HEK293 (cell line): Measurements from ENCODE around the gene DPP6.

Source experiments
- CTCF ChIA-PET: fragments of 350-600 bp; formaldehyde crosslinking; extraction: SDS; loops from one replicate; lab custom pipeline; 2021; ENCODE audit warnings: antibody characterized with exemption; lab: Yijun Ruan, JAX
- POLR2A ChIA-PET: fragments of 300-600 bp; formaldehyde crosslinking; extraction: SDS; loops from one replicate; lab custom pipeline; 2020; ENCODE audit warnings: antibody characterized with exemption, inconsistent platforms; lab: Yijun Ruan, JAX
- H3K27ac ChIP-seq: fragments of 200-500 bp; sonication (Bioruptor generic); 2 replicates; pipeline ENCODE4 v1.5.1; 2014; ENCODE audit warnings: low read depth, low read length, control low read depth, inconsistent platforms; ENCODE audit errors: extremely low read depth
- H3K36me3 ChIP-seq, 2 experiments: fragments of 200-500 bp in 1 of 2; sonication (Bioruptor generic) in 1 of 2; 1 replicate in 1 of 2; 2 replicates in 1 of 2; pipeline ENCODE4 v1.5.1; 2014 to 2017; ENCODE audit warnings: inconsistent platforms in 2 of 2, low read length in 2 of 2; ENCODE audit not compliant: control insufficient read depth in 2 of 2, insufficient read depth in 1 of 2
- H3K4me1 ChIP-seq: fragments of 200-500 bp; sonication (Bioruptor generic); 2 replicates; pipeline ENCODE4 v1.5.1; 2014; ENCODE audit warnings: mild to moderate bottlenecking, low read length, inconsistent platforms; ENCODE audit not compliant: control insufficient read depth, insufficient read depth
- H3K4me3 ChIP-seq: 2 replicates; pipeline ENCODE4 v1.5.1; 2011; ENCODE audit warnings: low read depth, mild to moderate bottlenecking, control low read depth, low read length, moderate library complexity
- H3K9me3 ChIP-seq: fragments of 200-500 bp; sonication (Bioruptor generic); 2 replicates; pipeline ENCODE4 v1.5.1; 2014; ENCODE audit warnings: low read depth, low read length, inconsistent platforms; ENCODE audit not compliant: control insufficient read depth, insufficient read depth
- GFI1B ChIP-seq: fragments of 450-650 bp; formaldehyde crosslinking; IDR thresholded peaks from 2 replicates; pipeline ENCODE4 v1.5.1; 2016; ENCODE audit warnings: missing biosample characterization, missing genetic modification characterization
- KLF16 ChIP-seq: fragments of 450-650 bp; formaldehyde crosslinking; IDR thresholded peaks from 2 replicates; pipeline ENCODE4 v1.5.1; 2017; ENCODE audit warnings: missing biosample characterization, missing genetic modification characterization
- KLF17 ChIP-seq: fragments of 450-650 bp; formaldehyde crosslinking; IDR thresholded peaks from 2 replicates; pipeline ENCODE4 v1.5.1; 2016; ENCODE audit warnings: missing biosample characterization, missing genetic modification characterization
- MEIS1 ChIP-seq: sonication (generic); formaldehyde crosslinking; IDR thresholded peaks from 2 replicates; pipeline ENCODE4 v1.8.1; 2022; ENCODE audit warnings: missing genetic modification reagents, mild to moderate bottlenecking, borderline replicate concordance
- MZF1 ChIP-seq: fragments of 450-650 bp; formaldehyde crosslinking; IDR thresholded peaks from 2 replicates; pipeline ENCODE4 v1.5.1; 2017; ENCODE audit warnings: missing biosample characterization, missing genetic modification characterization, borderline replicate concordance
- ZBTB10 ChIP-seq: fragments of 450-650 bp; formaldehyde crosslinking; IDR thresholded peaks from 2 replicates; pipeline ENCODE4 v1.5.1; 2016; ENCODE audit warnings: missing biosample characterization, missing genetic modification characterization
- ZBTB17 ChIP-seq: fragments of 450-650 bp; formaldehyde crosslinking; IDR thresholded peaks from 2 replicates; pipeline ENCODE4 v1.5.1; 2016; ENCODE audit warnings: missing biosample characterization, missing genetic modification characterization
- ZBTB21 ChIP-seq: fragments of 450-650 bp; formaldehyde crosslinking; IDR thresholded peaks from 2 replicates; pipeline ENCODE4 v1.5.1; 2017; ENCODE audit warnings: missing biosample characterization, missing genetic modification characterization
- ZBTB49 ChIP-seq: fragments of 450-650 bp; formaldehyde crosslinking; IDR thresholded peaks from 2 replicates; pipeline ENCODE4 v1.5.1; 2016; ENCODE audit warnings: missing biosample characterization, missing genetic modification characterization, low read depth
- ZNF121 ChIP-seq: fragments of 450-650 bp; formaldehyde crosslinking; IDR thresholded peaks from 2 replicates; pipeline ENCODE4 v1.5.1; 2016; ENCODE audit warnings: missing biosample characterization, missing genetic modification characterization
- ZNF169 ChIP-seq: fragments of 450-650 bp; formaldehyde crosslinking; IDR thresholded peaks from 2 replicates; pipeline ENCODE4 v1.5.1; 2016; ENCODE audit warnings: missing biosample characterization, missing genetic modification characterization
- ZNF19 ChIP-seq: fragments of 450-650 bp; formaldehyde crosslinking; IDR thresholded peaks from 2 replicates; pipeline ENCODE4; 2016; ENCODE audit warnings: missing biosample characterization, missing genetic modification characterization, low read depth
- ZNF221 ChIP-seq: fragments of 450-650 bp; formaldehyde crosslinking; IDR thresholded peaks from 2 replicates; pipeline ENCODE4 v1.5.1; 2017; ENCODE audit warnings: missing biosample characterization, missing genetic modification characterization, borderline replicate concordance
- ZNF248 ChIP-seq: fragments of 450-650 bp; formaldehyde crosslinking; IDR thresholded peaks from 2 replicates; pipeline ENCODE4 v1.5.1; 2017; ENCODE audit warnings: missing biosample characterization, missing genetic modification characterization
- ZNF398 ChIP-seq: fragments of 450-650 bp; formaldehyde crosslinking; IDR thresholded peaks from 2 replicates; pipeline ENCODE4 v1.5.1; 2017; ENCODE audit warnings: missing biosample characterization, missing genetic modification characterization
- ZNF600 ChIP-seq: fragments of 450-650 bp; formaldehyde crosslinking; IDR thresholded peaks from 2 replicates; pipeline ENCODE4 v1.5.1; 2016; ENCODE audit warnings: missing biosample characterization, missing genetic modification characterization
- ZNF624 ChIP-seq: fragments of 450-650 bp; formaldehyde crosslinking; IDR thresholded peaks from 2 replicates; pipeline ENCODE4 v1.5.1; 2017; ENCODE audit warnings: missing biosample characterization, missing genetic modification characterization
- ZNF747 ChIP-seq: fragments of 450-650 bp; formaldehyde crosslinking; IDR thresholded peaks from 2 replicates; pipeline ENCODE4 v1.5.1; 2016; ENCODE audit warnings: missing biosample characterization, missing genetic modification characterization
- ZNF785 ChIP-seq: fragments of 450-650 bp; formaldehyde crosslinking; IDR thresholded peaks from 2 replicates; pipeline ENCODE4 v1.5.1; 2016; ENCODE audit warnings: missing biosample characterization, missing genetic modification characterization
- ZSCAN16 ChIP-seq: fragments of 450-650 bp; formaldehyde crosslinking; IDR thresholded peaks from 2 replicates; pipeline ENCODE4 v1.5.1; 2016; ENCODE audit warnings: missing biosample characterization, missing genetic modification characterization
- ZSCAN18 ChIP-seq: fragments of 450-650 bp; formaldehyde crosslinking; IDR thresholded peaks from 2 replicates; pipeline ENCODE4 v1.5.1; 2016; ENCODE audit warnings: missing biosample characterization, missing genetic modification characterization

Gene DPP6

GRCh38 chr7:154649015-154649414, 596.8 kb downstream of the DPP6 start:
- no peaks in the 10 kb centered on the region for H3K9me3 ChIP-seq
- no peak for TF ChIP-seq ZBTB17
- H3K27ac ChIP-seq, result no peak overlapping the region
- no peaks in the 10 kb centered on the region for H3K36me3 ChIP-seq
- CTCF ChIA-PET, result interaction anchor here (0.6 kb wide), 1 partner anchor 75 kb away, joined by 3 read pairs; no protein-coding TSS in a partner anchor
- H3K4me3 ChIP-seq, result no peak overlapping the region
- H3K4me1 ChIP-seq, result no peaks in the 10 kb centered on the region
- POLR2A ChIA-PET, result no interaction called here

GRCh38 chr7:154649434-154649833, 597.2 kb downstream of the DPP6 start:
- CTCF ChIA-PET, result interaction anchor here (0.6 kb wide), 1 partner anchor 75 kb away, joined by 3 read pairs; no protein-coding TSS in a partner anchor
- Histone ChIP-seq H3K4me3 (no peak overlapping the region), H3K4me1 (no peaks in the 10 kb centered on the region), H3K36me3 (no peaks in the 10 kb centered on the region), H3K9me3 (no peaks in the 10 kb centered on the region), H3K27ac (no peak overlapping the region)
- POLR2A ChIA-PET, result no interaction called here
- TF ChIP-seq ZBTB49, result no peak
- no peak for TF ChIP-seq KLF17 (tag by site-specific recombination)
- no peak for TF ChIP-seq ZNF600 (tag by site-specific recombination)
- no peak for TF ChIP-seq ZNF19 (tag by site-specific recombination)
- no peak for TF ChIP-seq ZSCAN18 (tag by site-specific recombination)
- no peak for TF ChIP-seq ZNF169 (tag by site-specific recombination)
- TF ChIP-seq ZBTB10 (tag by site-specific recombination), result no peak
- TF ChIP-seq ZNF221 (tag by site-specific recombination), result no peak
- no peak for TF ChIP-seq ZNF248 (tag by site-specific recombination)
- no peak for TF ChIP-seq MEIS1 (CRISPR knock-in tag)
- TF ChIP-seq ZNF747, result no peak
- TF ChIP-seq KLF16 (tag by site-specific recombination), result no peak
- TF ChIP-seq ZNF398 (tag by site-specific recombination), result no peak
- no peak for TF ChIP-seq ZBTB21
- TF ChIP-seq ZNF785 (tag by site-specific recombination), result no peak
- TF ChIP-seq GFI1B (tag by site-specific recombination), result no peak
- TF ChIP-seq MZF1 (tag by site-specific recombination), result no peak
- no peak for TF ChIP-seq ZSCAN16 (tag by site-specific recombination)
- TF ChIP-seq ZNF121 (tag by site-specific recombination), result no peak
- TF ChIP-seq ZNF624, result no peak
